ENCODE results near the gene PLA1A.
"Not testable (repeated sequence)": the region's sequence is repeated elsewhere in the genome, so short reads cannot be mapped to it uniquely, and the experiment has no call there.

PLA1A gene, protein sequence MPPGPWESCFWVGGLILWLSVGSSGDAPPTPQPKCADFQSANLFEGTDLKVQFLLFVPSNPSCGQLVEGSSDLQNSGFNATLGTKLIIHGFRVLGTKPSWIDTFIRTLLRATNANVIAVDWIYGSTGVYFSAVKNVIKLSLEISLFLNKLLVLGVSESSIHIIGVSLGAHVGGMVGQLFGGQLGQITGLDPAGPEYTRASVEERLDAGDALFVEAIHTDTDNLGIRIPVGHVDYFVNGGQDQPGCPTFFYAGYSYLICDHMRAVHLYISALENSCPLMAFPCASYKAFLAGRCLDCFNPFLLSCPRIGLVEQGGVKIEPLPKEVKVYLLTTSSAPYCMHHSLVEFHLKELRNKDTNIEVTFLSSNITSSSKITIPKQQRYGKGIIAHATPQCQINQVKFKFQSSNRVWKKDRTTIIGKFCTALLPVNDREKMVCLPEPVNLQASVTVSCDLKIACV

DNA sequence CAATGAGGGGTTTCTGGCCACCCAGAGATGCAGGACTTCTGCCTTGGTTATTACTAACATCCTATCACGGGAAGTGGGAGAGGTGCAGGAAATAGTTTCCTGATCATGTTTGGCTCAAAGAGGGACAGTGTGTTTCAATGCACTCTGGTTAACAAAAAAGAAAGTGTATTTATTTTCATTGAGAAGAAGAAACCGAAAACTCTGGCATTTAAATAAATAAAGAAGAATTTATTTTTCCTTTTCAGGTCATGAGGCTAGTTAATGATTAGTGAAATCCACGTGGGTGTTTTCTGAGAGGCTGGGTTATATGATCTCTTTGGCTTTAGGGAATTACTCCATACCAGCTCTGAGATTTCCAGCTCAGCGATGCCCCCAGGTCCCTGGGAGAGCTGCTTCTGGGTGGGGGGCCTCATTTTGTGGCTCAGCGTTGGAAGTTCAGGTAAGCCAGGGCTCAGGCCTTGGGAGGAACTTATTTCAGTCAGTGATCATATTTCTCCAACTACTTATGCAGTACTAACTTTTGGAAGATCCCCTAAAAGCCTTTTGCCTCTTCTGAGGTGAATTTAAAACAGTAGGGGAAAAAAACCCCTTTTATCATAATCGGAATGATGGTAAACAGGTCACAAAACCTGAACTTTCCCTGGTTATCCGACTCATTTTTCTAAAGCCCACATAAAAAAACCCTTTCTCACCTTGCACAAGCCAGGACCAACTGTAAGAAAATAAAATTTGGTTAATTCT lies at the start of gene PLA1A:
TSS of gene PLA1A (plus strand) at position 338 of the 741 bp plus-strand sequence. CDS start at position 367, 29 bp downstream.
- DNase-seq: peak; percentile 84

DNA sequence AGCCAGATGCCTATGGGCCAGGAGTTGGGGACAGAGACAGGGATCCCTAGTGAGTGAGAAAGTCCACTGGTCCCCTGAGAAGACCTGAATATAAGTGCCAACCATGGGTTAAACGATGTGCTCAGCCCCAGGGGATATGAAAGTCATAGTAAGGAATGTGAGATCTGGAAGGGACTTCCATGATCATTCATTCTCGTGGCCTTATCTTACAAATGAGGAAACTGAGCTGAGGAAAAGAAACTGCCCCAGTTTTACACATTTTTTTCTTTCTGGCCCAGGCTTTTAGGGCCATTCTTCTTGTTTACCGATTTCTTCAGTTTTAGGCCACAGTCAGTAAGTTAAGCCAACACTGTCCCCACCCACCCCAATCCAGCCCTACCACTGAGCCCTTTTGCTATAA lies 49.3 kb upstream of the PLA1A start:
- no peak for DNase-seq

DNA sequence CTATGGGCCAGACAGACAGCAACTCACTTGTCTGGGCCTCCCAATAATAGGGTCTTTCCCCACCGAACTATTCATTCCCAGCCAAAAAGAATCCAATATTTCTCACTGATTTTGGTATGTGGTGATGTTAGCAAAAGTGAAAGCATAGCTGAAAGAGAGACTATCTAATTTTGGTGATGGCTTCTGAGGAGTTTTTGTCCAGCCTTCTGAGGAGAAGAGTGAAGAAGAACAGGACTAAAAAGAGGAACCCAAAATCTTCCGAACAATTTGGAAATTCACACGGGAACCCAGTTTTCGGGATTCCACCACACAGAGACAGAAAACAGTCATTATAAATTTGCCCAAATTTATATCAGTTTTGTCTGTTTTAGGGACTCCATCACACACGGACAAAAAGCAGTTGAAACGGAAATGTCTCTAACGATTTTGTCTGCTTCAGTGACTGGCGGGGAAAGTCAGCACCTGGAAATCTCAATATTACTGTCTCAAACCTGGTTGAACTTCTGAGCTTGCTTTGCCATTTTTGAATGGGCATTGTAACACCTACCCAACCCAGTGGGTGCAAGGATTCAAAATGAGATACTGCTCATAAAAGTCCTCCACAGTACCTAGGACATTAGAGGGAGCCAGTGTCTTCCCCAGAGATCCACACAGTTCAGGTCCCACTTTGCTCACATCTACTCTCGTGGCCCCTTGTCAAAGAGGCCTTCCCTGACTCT lies 47.3 kb upstream of the PLA1A start:
- no peak for DNase-seq

DNA sequence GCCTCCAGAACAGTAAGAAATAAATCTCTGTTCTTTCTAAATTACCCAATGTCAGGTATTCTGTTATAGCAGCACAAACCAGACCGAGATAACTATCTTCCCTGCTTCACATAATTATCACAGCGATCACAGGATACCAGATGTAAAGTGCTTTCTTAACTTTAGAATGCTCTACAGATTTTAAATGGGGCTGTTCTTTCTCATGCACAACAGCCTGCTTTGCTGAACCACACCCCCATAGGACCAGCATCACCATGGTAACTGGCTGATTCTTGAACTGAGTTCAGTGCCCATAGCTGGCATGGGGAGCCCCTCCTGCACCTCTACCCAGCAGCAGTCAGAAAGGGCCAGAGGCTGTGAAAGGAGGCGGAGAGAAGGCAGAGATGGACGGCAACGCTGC lies 46.1 kb upstream of the PLA1A start:
- no peak for DNase-seq

DNA sequence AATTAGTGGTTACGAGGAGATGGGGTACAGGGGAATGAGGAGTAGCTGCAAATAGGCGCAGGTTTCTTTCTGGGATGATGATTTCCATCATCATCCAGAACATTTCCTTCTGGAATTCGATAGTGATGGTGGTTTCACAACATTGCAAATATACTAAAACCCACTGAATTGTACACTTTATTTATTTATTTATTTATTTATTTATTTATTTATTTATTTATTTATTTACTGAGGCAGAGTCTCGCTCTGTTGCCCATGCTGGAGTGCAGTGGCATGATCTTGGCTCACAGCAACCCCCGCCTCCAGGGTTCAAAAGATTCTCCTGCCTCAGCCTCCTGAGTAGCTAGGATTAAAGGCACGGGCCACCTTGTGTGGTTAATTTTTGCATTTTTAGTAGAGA lies 44.8 kb upstream of the PLA1A start:
- DNase-seq: not testable (repeated sequence)

DNA sequence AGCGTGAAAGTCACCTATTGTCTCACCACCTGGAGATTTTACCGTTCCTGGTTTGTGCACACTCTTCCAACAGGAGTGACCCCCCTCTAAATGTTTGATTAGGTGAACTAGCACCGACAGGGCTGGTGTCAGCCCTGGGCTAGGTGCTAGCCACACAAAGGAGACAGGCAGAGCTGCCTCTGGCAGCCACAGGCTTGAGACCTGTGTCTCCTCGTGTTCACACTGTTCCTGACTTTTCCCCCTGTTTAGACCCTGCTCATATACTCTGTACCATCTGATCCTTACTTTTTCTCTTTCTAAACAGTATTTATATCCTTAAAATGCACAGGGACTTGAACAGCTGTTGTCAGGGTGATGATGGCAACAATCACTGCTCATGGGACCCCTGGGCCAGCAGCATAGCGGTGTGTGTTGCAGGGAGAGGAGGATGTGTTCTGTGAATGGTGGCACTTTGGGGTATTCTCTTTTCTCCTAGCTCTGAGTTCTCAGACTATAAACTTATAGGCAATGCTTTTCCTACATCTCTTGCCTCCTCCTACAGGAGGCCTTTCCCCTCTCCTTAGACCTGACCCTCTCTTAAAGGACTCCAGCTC lies 43.8 kb upstream of the PLA1A start:
- no peak for DNase-seq

DNA sequence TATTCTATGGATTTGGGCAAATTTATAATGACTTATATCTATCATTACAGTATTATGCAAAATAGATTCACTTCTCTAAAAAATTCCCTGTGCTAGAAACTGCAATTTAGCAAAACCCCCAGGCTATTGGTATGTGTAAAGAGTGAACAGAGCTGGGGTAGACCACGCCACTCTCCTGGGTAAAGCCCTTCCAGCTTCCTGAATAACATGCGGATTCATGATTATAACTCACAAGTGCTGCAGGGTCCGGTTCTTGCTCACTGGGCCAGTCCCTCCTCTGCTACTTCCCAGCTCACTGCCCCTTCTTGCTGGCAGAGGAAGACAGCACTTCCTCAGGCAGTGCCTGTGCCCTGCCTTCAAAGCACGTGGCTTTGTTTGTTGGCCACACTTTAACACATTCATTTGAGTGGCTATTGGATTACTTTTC lies 42.4 kb upstream of the PLA1A start:
- no peak for DNase-seq

DNA sequence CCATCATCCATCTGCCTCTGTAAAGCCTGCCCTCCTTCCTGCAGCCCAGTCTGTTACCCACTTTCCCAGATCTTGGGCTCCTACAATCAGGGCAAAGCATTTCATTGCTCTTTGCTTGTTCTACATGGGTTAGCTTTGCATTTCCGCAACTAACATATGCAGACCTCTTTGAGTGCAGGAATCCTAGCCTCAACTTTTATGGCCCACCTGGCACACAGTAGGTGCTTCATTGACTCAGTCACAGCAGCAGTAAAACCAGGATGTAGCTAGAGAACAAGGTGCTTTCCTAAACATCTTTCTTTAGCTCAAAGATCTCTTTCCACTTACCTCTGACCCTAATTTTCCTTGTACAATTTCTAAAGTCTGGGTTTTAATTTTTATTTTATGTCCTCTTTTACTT lies 41.8 kb upstream of the PLA1A start:
- DNase-seq: no peak

DNA sequence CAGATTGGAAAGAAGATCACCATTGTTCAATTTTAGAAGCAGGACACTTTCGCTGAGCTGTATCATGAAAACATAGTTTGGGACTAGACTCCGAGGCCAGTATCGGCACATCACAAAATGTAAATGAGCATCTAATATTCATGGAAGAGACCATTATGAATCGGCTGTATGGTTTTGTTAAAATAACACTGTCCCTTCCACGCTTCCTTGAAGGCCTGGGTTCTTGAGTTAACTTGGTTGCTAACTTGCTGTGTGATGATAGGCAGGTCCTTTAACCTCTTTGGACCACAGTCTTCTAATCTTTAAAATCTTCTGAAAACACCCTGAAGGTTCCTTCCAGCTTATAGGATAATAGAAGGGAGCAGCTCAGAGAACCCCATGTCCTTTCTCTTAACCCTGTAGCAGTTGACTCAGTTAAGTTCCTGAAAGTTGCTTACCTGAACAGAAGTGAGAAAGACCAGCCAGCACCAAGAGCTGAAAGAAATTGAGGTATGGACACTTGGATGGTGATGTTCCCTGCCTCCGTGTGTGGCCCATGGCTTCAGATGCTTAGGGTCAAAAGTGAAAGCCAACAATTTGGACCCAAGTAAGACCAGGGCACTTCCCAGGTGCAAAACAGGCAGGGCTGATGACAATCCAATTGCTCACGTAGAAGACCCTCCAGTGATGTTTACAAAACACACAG lies 40.4 kb upstream of the PLA1A start:
- DNase-seq: no peak

DNA sequence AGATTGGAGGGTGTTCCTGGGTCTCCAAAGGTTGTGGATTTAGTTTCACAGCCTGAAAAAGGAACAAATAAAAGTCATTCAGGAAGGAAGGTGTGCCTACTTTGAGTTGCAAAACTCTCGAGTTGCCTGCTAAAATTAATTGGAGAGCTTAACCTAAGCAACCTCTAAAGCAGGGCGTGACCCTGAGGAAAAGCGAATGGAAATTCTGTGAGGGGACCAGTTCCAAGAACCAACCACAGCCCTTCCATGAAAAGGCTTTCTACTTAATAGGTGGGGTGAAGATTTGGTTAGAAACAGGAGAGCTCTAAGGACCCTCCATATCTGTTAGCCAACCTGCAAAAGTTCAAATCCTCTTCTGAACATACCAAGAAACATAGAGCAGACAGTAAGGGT lies 39.8 kb upstream of the PLA1A start:
- no peak for DNase-seq

DNA sequence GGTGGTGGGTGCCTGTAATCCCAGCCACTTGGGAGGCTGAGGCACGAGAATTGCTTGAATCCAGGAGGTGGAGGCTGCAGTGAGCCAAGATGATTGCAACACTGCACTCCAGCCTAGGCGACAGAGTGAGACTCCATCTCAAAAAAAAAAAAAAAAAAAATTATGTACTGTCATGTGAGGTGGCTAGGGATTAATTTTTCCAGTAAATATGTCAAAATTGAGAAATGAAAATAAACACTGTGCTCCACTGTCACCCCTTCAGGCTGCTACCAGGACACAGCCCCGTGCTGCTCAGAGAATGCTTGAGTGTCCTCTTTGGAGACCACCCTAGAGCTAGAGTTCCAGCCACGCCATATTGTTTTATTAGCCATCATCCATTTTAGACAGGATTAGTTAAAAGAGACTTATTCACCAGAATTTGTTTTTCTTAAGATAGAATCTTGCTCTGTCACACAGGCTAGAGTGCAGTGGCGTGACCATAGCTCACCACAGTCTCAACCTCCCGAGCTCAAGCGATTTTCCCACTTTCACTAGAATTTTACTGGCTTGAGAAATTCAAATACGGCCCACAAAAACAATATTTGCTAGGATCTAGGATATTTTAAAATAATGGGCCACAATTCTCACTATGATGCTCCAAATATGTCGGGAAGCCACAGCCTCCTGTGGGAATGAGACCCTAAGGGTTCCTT lies 38.9 kb upstream of the PLA1A start:
- no peak for DNase-seq

DNA sequence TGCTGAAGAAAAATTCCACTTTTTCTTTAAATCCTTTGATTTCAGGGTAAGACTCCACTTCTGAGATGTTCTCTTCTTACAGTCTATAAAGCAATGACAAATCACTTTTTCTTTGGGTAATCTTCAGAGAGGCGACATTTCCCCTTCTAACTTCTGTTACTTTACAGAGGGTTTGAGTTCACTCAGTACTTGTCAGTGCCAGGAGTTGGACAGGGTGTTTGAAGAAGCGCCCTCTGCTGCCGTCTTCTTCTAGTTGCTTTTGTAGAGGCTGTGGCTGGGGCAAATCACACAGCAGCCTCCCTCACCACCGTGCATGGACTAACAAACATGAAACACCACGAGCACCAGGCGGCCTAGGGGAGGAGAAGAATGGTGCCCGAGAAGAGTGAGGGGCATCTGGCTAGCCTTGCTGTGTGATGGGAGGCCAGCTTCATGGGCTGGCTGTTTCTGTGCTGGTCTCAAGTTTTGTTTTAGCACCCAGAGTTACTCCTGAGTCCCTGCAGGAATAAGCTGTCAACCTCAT lies 38.2 kb upstream of the PLA1A start, which contains the start of gene CD80:
TSS of gene CD80 (minus strand) at position 174 of the 523 bp plus-strand sequence. CDS start 1,886 bp downstream, outside the sequence.
- DNase-seq: peak; percentile 14

DNA sequence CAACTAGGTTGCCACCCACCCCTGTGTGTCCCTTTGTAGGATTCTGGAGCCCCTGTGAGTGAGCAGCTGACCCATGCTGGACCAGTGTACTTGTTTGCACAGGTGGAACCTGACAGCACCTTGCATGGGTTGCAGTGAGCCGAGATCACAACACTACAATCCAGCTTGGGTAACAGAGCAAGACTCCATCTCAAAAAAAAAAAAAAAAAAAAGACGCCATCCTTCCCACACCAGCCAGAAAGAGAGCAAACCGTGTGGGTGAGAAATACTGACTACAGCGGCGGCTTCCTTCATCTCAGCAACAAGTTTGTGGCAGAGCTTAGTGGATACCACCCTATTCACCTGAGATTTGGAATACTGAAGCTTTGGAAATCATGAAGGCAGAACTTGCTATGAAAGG lies 37.5 kb upstream of the PLA1A start:
- no peak for DNase-seq

DNA sequence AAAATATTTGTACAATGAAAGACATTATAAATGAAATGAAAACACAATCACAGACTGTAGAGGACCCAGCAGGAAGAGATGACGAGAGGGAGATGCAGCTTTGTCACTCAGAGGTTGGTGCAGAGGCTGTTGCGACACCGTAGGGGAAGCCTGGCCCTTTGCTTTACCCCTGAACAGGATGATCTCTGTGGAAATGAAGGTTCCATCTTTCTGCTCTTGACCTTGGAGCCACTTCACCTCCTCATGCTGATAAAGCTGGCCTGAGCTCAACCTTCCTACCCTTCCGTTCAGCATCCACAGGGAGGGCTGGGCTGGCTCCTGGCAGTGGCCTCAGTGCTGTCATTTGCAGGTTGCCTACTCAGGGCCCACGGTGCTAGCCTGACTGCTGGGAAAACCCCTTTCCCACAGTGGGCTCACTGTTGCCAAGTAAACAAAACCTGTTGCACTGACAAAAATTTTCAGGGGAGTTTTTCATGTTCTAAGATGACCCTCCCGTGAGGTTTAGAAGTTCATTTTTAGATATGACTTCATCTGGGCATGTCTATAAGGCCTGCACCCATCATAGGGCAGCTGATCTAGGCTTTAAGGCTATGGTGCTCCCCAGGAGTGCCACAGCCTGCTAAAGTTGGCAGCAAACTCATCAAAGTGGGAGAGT lies 35.3 kb upstream of the PLA1A start:
- no peak for DNase-seq

DNA sequence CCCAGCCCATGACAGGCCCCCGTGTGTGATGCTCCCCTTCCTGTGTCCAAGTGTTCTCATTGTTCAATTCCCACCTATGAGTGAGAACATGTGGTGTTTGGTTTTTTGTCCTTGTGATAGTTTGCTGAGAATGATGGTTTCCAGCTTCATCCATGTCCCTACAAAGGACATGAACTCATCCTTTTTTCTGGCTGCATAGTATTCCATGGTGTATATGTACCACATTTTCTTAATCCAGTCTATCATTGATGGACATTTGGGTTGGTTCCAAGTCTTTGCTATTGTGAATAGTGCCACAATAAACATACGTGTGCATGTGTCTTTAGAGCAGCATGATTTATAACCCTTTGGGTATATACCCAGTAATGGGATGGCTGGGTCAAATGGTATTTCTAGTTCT lies 34.4 kb upstream of the PLA1A start:
- not testable (repeated sequence) for DNase-seq

DNA sequence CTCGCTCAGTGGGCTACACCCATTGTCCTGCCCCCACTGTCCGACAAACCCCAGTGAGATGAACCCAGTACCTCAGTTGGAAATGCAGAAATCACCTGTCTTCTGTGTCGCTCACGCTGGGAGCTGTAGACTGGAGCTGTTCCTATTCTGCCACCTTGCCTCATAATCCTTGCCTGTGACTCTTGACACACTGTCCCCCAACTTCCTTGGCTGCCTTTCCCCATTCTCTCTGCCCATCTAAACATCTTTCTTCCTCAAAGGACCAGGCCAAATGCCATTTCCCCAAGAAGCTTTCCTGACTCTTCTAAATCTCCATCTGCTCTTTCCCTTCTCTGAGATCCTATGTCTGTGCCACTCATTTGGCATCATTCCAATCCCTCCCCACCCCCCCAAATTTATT lies 28.5 kb upstream of the PLA1A start:
- no peak for DNase-seq

DNA sequence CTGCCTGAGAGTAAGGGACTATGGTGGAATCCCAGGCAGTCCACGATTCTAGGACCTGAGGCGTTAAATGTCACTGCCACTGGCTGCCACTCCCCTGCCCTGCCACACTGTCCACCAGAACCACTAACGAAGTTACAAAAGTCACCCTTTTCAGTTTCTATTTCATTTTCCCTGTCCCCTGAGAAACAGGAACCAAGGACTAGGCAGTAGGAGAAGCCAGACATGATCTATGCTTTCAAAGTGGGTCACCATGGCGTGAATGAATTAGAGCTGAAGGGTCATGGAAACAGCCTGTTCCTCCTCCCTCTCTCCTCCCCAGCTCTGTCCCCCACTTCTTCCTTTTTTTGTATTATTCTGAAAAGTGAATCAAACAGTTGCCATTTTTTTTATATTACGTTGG lies 27.5 kb upstream of the PLA1A start:
- DNase-seq: no peak

DNA sequence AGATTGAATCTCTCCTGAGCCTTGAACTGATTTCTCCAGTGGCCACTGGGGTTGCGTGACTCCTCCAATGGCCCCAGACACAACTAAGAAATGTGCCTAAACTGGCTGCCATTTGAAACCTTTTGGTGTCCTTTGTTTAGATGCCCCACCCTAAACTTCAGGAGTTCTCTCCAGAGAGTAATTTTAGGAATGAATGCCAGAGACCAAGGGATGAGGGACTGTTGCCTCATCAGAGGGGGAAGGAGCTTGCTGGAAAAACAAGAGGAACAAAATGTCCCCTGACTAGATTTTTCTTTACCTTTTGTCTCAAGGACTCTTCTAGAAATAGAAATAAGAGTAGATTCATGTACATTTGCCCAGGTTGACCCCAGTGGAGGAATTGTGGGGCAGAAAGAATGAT lies 26.5 kb upstream of the PLA1A start:
- no peak for DNase-seq

DNA sequence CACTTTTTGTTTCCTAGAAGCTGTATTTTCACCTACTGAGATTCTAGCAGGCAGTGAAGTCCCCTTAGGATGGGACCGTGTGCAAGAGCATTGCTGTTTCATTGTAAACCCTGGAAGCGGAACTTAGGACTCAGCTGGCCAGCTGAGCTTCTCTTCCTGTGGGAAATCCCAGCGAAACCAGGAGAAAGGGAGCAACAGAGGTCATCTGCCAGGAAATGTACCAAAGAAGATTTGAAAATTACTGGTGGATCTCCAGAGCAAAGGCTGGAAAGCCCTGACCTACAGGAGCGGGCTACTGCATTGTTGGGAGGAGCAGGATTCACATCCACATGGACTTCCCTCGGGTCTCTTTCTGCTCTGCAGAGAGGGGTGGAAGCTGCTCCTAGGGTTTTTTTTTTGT lies 26.0 kb upstream of the PLA1A start:
- no peak for DNase-seq

DNA sequence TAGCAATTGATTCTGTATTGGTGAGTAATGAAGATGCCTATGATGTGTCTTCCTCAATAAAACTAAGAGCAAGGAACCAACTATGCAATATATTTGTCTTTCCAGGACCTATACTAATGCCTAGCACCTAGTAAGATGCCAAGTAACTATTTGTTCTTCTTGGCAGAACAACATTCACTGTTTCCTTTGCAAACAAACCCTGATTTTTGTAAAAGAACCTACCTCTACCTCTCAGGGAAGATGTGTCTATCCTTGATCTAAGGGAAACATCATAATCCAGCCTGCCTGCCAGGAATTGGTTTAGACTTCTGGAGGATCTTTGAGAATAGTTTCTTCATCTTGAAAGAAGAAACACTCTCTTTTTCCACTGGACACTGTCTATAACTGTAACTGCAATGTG lies 22.2 kb upstream of the PLA1A start:
- no peak for DNase-seq

Data from kidney glomerular epithelial cell (primary cell).